ENCODE data around the gene RGS7. TPM values are rescaled to one million over a fixed set of nuclear protein-coding genes. Genes with fewer than 3 reads are reported as not detected.

The RGS7 gene
- total RNA-seq, 1 experiment from 2014 or later: 1.5 TPM

DNA sequence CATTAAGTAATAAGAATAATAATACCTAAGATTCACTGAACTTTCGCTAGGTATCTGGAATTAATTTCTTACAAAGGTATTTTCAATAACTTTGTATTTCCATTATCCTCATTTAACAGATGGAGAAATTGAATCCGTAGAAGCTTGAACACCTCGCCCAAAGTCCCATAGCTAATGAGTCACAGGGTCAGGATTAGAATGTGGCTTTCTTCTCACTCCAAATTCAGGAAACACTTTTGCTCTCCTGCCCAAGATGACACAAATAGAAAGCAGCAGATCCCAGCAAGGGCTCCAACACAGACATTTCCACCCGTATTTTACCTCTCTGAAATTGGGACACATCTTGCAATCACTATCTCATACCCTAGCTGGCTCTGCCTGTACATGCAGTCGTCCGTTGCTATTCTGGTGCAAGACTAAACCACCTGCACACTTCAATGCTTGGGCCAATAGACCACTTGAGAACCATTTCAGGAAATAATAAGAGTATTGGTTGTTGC lies 619.2 kb downstream of the RGS7 start:
- no peak for DNase-seq

More for the DNA sequence above, 619.2 kb downstream of the RGS7 start:
- Histone ChIP-seq H2BK15ac (ENCODE audit: low read depth, low read length) (no peak overlapping the region), H3K9me3 (ENCODE audit: control insufficient read depth, low read depth, low read length) (no peaks in the 10 kb centered on the region), H4K20me1 (ENCODE audit: control insufficient read depth, insufficient read depth, insufficient read length) (no peaks in the 10 kb centered on the region), H2BK12ac (ENCODE audit: insufficient read length, low read depth, low read length) (no peak overlapping the region), H3K4me1 (ENCODE audit: insufficient read depth, low read length) (no peaks in the 10 kb centered on the region; the same call in 1 of the 2 replicates), H3K79me1 (ENCODE audit: insufficient read depth, low read depth, low read length, poor library complexity, severe bottlenecking) (no peaks in the 10 kb centered on the region), H2BK120ac (ENCODE audit: low read depth, low read length, poor library complexity, severe bottlenecking) (no peak overlapping the region), H4K91ac (ENCODE audit: insufficient read length, low read depth, low read length) (no peak overlapping the region), H2AFZ (ENCODE audit: low read length) (no peak overlapping the region), H3K9ac (ENCODE audit: extremely low read depth, insufficient read length, low read length) (no peak overlapping the region), H3K79me2 (ENCODE audit: insufficient read depth, low read length) (no peaks in the 10 kb centered on the region), H3K56ac (ENCODE audit: insufficient read length, low read depth, low read length) (no peak overlapping the region), H4K5ac (ENCODE audit: insufficient read length, low read depth, low read length) (no peak overlapping the region), H3K23me2 (ENCODE audit: insufficient read length, low read depth, low read length, poor library complexity, severe bottlenecking) (no peaks in the 10 kb centered on the region), H3K18ac (ENCODE audit: insufficient read length, low read depth, low read length) (no peak overlapping the region), H3K14ac (ENCODE audit: insufficient read depth, low read length) (no peak overlapping the region), H2BK5ac (ENCODE audit: insufficient read length, low read length) (no peak overlapping the region), H3K4ac (ENCODE audit: low read depth, low read length) (no peak overlapping the region), H3K27me3 (ENCODE audit: insufficient read depth, low read length) (no peaks in the 10 kb centered on the region), H3T11ph (ENCODE audit: low read length) (no peak overlapping the region), H2AK5ac (ENCODE audit: insufficient read length, low read length) (no peak overlapping the region), H3K23ac (ENCODE audit: insufficient read length, low read depth, low read length) (no peak overlapping the region), H3K27ac (ENCODE audit: insufficient read length, low read depth, low read length) (no peak overlapping the region), H2BK20ac (ENCODE audit: low read depth, low read length, poor library complexity, severe bottlenecking) (no peak overlapping the region), H4K8ac (replicated peaks; ENCODE audit: insufficient read length, low read depth, low read length) (no peak overlapping the region), H3K4me2 (ENCODE audit: insufficient read depth, insufficient read length, low read length) (no peak overlapping the region)
- WGBS (ENCODE audit: extremely low coverage, insufficient read length, low lambda C conversion rate): no CpG with 5 or more reads among the region's 6 CpGs
- no peaks in the 10 kb centered on the region for H3K36me3 Mint-ChIP-seq (ENCODE audit: insufficient read depth in 1 of 3, low read depth in 3 of 3)
- H3K4me1 Mint-ChIP-seq: peaks cover 0 to 7% of the 10 kb centered on the region in 2 experiments; a peak in 1 of 4 replicates
- no peak overlapping the region for H3K4me3 Mint-ChIP-seq
- TF ChIP-seq, protein P1, sequence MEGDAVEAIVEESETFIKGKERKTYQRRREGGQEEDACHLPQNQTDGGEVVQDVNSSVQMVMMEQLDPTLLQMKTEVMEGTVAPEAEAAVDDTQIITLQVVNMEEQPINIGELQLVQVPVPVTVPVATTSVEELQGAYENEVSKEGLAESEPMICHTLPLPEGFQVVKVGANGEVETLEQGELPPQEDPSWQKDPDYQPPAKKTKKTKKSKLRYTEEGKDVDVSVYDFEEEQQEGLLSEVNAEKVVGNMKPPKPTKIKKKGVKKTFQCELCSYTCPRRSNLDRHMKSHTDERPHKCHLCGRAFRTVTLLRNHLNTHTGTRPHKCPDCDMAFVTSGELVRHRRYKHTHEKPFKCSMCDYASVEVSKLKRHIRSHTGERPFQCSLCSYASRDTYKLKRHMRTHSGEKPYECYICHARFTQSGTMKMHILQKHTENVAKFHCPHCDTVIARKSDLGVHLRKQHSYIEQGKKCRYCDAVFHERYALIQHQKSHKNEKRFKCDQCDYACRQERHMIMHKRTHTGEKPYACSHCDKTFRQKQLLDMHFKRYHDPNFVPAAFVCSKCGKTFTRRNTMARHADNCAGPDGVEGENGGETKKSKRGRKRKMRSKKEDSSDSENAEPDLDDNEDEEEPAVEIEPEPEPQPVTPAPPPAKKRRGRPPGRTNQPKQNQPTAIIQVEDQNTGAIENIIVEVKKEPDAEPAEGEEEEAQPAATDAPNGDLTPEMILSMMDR (conservative IDR thresholded peaks at IDR 0.05): no peak
- 0 out of 5 replicates have a peak, but pooled peaks cover 0 to 3% of the 10 kb centered on the region in 2 experiments for H3K9me3 Mint-ChIP-seq
- H3K27ac Mint-ChIP-seq: no peak overlapping the region
- no peaks in the 10 kb centered on the region for H3K27me3 Mint-ChIP-seq (ENCODE audit: low read depth)
